HG02852 (cell line): Measurements from ENCODE around the gene RBMS3.
A peak's percentile ranks its signal among the peaks of the same experiment; 100 is the strongest.

Experiments used
- ATAC-seq: cut with Tn5 transposase; IDR thresholded peaks from one replicate; pipeline ENCODE4 v1.9.1; 2021; ENCODE audit warnings: mild to moderate bottlenecking, moderate library complexity; ENCODE audit not compliant: unreplicated experiment

The RBMS3 gene

GRCh38 chr3:29701326-29701983 is 420.6 kb downstream of the RBMS3 start:
- ATAC-seq: no peak

- no peak for ATAC-seq
These were observed 425.3 kb downstream of the RBMS3 start for GRCh38 chr3:29705906-29706844.

DNA sequence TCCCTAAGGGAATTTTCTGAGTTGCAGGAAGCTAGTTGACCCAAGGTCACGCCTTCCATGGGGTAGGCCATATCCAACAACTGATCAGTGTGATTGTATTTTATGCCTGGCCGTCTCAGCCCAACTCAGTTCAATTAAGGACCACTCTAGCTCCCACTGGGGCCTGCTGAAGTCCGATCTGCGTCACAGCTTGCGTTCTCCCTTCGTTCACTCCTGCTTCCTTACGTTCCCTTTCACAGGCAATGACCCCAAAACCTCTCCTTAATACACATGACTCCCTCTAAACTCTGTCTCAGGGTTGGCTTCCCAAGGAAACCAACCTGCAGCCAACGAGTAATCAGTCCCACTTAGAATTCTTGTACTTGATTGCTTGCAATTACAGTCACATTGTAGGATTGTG is 428.0 kb downstream of the RBMS3 start:
- ATAC-seq: no peak

- ATAC-seq: no peak
These were observed 430.4 kb downstream of the RBMS3 start for GRCh38 chr3:29711255-29711771.

DNA sequence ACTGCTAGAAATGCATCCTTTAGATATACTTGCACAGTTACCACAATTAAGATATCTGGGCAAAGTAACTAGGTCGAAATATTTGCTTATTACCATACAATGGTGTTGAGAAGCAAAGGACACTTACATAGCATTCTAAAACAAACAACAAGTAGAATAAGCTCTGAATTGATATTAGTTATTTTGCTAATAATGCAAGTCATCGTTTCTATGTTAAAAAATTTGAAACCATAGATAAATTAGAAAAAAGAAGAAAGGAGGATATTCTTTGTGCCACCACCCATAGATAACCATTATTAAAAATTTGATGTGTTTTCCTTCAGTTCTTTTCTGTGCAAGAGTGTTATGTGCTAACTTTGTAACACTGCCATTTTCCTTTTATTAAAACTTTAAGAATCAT is 435.3 kb downstream of the RBMS3 start:
- no peak for ATAC-seq

DNA sequence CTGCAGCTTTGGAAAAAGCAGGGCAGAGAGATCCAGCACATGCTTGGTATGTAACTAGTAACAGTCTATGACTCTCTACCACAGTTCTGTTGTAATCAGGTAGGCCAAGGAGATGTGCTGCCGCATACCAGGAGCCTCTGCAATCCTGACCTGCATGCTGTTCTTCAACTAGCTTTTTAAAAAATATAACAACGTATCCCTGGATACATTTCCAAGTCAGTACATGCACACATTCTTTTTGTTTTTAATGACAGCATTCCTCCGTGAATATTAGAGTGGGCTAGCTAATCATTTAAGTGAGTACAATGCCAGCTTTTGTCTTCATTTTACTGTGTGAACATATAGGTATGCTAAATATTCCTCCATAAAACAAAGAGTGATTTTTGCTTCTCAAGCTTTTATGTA is 437.8 kb downstream of the RBMS3 start:
- ATAC-seq: no peak

GRCh38 chr3:29720665-29721064 is 439.8 kb downstream of the RBMS3 start:
- no peak for ATAC-seq

GRCh38 chr3:29721789-29722188 is 440.9 kb downstream of the RBMS3 start:
- no peak for ATAC-seq

- ATAC-seq: no peak
These were observed 450.2 kb downstream of the RBMS3 start for GRCh38 chr3:29731050-29731449.

- ATAC-seq: no peak
These were observed 460.4 kb downstream of the RBMS3 start for GRCh38 chr3:29741231-29741630.

- ATAC-seq: no peak
These were observed 464.5 kb downstream of the RBMS3 start for GRCh38 chr3:29745232-29745870.

- no peak for ATAC-seq
These were observed 465.4 kb downstream of the RBMS3 start for GRCh38 chr3:29746163-29746760.

DNA sequence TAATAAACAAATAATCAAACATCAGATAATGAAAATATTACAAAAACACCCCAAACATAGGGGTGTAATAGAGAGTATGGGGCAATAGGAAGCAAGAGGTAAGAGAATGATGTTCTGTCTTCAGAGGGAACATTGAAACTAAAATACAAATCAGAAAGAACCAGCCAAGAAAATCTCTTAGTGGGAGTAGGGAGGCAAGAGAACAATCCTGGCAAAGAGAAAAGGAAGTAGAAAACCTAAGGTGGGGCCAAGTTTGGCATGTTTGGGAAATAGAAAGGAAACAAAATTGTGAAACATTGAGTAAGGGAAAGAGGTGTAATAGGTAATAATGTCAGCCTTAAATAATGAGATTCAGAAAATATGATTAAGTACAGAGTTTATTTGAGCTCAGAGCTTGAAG is 467.1 kb downstream of the RBMS3 start:
- no peak for ATAC-seq

DNA sequence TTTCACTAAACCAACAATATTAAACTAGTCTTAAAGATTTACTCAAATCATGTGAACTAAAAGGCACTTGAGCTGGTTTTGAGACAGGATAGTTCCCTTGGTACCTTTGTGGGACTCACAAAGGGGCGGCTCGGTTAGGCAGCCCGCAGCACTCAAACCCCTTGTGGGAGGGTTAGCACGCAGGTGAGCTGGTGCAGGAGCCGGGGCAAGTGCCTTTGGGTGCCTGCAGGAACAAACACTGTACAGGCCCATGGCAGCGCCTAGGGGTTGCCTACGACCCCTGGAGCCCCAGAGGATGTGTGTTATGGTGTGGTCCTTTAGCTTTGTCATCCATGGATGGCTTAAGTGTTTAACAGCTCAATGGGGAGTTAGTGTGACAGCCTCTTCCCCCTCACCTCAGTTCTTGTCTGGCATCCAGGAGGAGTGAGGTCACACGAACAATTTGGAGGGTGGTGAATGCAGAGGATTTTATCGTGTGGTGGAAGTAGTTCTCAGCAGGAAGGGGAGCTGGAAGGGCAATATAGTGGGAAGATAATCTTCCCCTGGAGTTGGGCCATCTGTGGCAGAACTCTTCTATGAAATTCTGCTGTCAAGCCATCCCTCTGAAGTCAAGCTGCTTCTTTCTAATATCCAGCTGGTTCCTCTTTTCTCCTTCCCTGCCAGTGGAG is 470.9 kb downstream of the RBMS3 start:
- no peak for ATAC-seq

DNA sequence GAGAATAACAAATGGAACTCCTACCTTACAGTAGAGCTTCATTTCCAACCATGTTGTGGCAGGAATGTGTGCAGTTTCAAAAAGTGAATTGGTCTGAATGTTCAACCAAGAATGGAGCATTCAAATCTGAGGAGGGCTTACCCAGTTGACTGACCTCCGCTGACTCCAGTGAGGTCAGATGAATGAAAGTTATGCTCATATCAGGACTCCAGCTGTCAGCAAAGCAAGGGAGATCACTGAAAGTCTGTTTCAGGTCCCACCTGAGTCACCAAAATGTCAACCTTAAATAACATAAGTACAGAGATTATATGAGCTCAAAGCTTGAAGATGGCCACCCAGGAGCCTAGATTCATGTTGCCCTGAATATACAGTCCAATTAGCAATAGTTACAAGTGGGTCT is 473.5 kb downstream of the RBMS3 start:
- peak; percentile 77 for ATAC-seq

DNA sequence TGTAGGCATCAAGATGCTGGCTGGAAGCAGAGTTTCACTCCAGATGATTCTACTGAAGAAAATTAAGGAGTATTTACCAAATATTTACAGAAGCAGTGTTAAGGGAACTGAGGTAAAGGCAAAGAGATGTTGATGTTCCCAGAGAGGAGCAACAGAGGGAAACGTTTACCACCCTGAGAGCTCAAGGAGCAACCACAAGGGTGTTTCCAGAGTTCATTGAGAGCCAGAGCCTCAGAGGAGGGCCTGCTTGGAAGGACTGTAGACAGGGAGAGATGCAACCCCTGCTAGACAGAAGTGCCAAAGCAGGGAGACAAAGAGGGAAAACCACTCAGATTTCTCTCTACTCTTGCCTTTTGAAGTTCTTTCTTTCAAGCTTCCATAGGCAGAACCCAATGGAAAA is 474.5 kb downstream of the RBMS3 start:
- no peak for ATAC-seq

DNA sequence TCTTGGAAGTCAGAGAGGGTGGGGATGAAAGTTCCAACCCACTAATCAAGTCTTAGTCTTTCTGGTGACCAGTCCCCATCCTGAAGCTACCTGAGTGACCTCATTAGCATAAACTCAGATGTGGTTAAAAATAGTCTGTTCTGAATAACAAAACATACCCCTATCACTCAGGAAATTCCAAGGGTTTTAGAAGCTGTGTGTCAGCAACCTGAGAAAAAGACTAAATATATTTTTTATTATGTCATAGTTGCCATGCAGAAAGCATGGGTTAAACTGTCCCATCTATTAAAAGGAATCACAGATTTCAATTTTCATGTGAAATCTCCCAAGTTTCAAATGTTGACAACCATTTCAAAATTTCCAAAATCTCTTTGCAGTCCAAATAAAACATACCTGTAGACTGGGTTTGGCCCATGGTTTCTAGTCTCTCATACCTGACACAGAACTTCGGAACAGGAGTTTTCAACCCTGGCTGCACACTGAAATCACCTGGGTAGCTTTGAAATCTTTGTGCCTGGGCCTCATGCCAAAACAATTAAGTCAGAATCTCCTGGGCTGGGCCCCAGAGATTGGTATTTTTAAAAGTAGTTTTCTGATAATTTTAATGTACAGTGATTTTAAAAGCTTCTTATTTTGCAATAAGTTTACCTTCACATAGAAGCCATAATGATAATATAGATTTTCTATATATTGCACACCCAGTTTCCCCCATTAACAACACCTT is 476.3 kb downstream of the RBMS3 start:
- no peak for ATAC-seq

- ATAC-seq: no peak
These were observed 477.2 kb downstream of the RBMS3 start for GRCh38 chr3:29758108-29758433.

DNA sequence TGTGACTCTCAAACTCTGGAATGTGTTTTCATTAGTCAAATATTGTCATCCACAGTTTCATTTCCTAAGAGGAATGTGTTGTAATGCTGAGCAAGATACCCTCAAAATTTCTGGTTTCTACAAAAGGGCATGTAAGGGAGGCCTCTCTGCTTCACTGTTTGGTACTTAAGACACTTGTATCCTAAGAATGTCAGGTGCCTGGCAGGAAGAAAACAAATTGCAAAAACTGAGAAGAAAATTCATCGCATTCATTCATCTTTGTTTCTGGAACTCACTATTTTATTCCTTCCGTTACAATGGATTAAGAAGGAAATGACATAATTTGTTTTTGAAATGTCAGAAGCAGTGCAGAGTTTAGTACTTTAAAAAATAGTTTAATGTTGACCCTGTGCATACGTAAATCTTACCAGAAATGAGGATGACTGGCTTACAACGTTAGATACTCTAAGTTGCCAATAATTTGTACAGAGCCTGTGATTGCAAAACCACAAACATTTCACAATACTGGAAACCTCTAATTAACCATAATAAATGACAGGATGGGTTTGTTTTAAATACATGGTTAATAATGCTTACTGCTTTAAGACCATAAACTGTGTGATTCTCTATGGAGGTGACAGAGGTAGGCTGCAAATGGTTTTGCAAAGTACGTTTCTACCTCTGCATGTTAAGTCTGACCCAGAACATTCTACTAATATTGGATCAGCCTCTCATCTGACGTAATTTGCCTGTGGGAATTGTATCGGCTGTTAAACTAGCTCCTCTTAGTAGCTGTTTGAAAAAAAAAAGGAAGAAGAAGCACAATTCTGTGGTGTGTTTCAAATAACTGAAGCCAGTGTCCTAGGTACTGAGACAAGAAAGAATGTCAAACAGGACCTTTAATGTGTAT is 477.8 kb downstream of the RBMS3 start:
- no peak for ATAC-seq
